Middle frontal gyrus (tissue), 1 donor: ENCODE data around the gene MAST4.

Experiments
- DNase-seq: peaks from one replicate; pipeline ENCODE4 v3.0.0-alpha.2; 2015; ENCODE audit warnings: low spot score; ENCODE audit errors: extremely low spot score

Gene MAST4

GRCh38 chr5:66987126-66987525, 390.9 kb downstream of the MAST4 start:
- no peak for DNase-seq

- no peak for DNase-seq
Observed at GRCh38 chr5:66987540-66987939, 391.3 kb downstream of the MAST4 start.

GRCh38 chr5:66987949-66988838, 392.0 kb downstream of the MAST4 start:
- no peak for DNase-seq

- no peak for DNase-seq
Observed at GRCh38 chr5:66989286-66989685, 393.1 kb downstream of the MAST4 start.

GRCh38 chr5:66989781-66990180, 393.6 kb downstream of the MAST4 start:
- no peak for DNase-seq

- DNase-seq, result no peak
Observed at GRCh38 chr5:66991746-66992145, 395.6 kb downstream of the MAST4 start.

GRCh38 chr5:66992547-66992946, 396.4 kb downstream of the MAST4 start:
- DNase-seq, result no peak

GRCh38 chr5:66993448-66993847, 397.3 kb downstream of the MAST4 start:
- DNase-seq, result no peak

GRCh38 chr5:66993882-66994281, 397.7 kb downstream of the MAST4 start:
- DNase-seq, result no peak

- DNase-seq, result no peak
Observed at GRCh38 chr5:66994790-66995189, 398.6 kb downstream of the MAST4 start.

- DNase-seq, result no peak
Observed at GRCh38 chr5:67000794-67001475, 404.7 kb downstream of the MAST4 start.

- no peak for DNase-seq
Observed at GRCh38 chr5:67002832-67003684, 406.9 kb downstream of the MAST4 start.

- no peak for DNase-seq
Observed at GRCh38 chr5:67003685-67003934, 407.4 kb downstream of the MAST4 start.

- no peak for DNase-seq
Observed at GRCh38 chr5:67003935-67004729, 407.9 kb downstream of the MAST4 start.

- no peak for DNase-seq
Observed at GRCh38 chr5:67004730-67005350, 408.6 kb downstream of the MAST4 start.

- DNase-seq, result no peak
Observed at GRCh38 chr5:67005737-67006499, 409.7 kb downstream of the MAST4 start.

GRCh38 chr5:67006500-67006848, 410.3 kb downstream of the MAST4 start:
- DNase-seq, result no peak

- no peak for DNase-seq
Observed at GRCh38 chr5:67009028-67009427, 412.8 kb downstream of the MAST4 start.

GRCh38 chr5:67010684-67011409, 414.7 kb downstream of the MAST4 start:
- no peak for DNase-seq
